PFSK-1 (cell line): ENCODE data around the gene INPP5J.

Experiments used
- FOXP2 ChIP-seq: optimal IDR thresholded peaks from 2 replicates; pipeline ENCODE3; 2011; ENCODE audit warnings: borderline replicate concordance, control low read depth, inconsistent platforms; ENCODE audit not compliant: insufficient read depth; ENCODE audit errors: extremely low read length, extremely low read depth
- POLR2AphosphoS5 ChIP-seq: IDR thresholded peaks from 2 replicates; pipeline ENCODE4 v1.6.1; 2012; ENCODE audit warnings: low read depth, mild to moderate bottlenecking, control low read depth, low read length, moderate library complexity
- REST ChIP-seq, 2 experiments: IDR thresholded peaks; 2 replicates each; pipeline versions ENCODE4 v1.6.1 to v1.8.0; 2011 to 2012; ENCODE audit warnings: low read depth in 2 of 2, low read length in 2 of 2, control low read depth in 1 of 2, inconsistent platforms in 1 of 2, mild to moderate bottlenecking in 1 of 2, moderate library complexity in 1 of 2; ENCODE audit not compliant: insufficient read depth in 1 of 2
- SIN3A ChIP-seq: IDR thresholded peaks from 2 replicates; pipeline ENCODE4 v1.6.1; 2012; ENCODE audit warnings: mild to moderate bottlenecking, low read length, moderate library complexity, borderline replicate concordance; ENCODE audit not compliant: insufficient read depth
- TAF1 ChIP-seq: IDR thresholded peaks from 2 replicates; pipeline ENCODE4 v1.6.1; 2012; ENCODE audit warnings: low read length, control low read depth, borderline replicate concordance; ENCODE audit not compliant: insufficient read depth

Gene INPP5J

DNA sequence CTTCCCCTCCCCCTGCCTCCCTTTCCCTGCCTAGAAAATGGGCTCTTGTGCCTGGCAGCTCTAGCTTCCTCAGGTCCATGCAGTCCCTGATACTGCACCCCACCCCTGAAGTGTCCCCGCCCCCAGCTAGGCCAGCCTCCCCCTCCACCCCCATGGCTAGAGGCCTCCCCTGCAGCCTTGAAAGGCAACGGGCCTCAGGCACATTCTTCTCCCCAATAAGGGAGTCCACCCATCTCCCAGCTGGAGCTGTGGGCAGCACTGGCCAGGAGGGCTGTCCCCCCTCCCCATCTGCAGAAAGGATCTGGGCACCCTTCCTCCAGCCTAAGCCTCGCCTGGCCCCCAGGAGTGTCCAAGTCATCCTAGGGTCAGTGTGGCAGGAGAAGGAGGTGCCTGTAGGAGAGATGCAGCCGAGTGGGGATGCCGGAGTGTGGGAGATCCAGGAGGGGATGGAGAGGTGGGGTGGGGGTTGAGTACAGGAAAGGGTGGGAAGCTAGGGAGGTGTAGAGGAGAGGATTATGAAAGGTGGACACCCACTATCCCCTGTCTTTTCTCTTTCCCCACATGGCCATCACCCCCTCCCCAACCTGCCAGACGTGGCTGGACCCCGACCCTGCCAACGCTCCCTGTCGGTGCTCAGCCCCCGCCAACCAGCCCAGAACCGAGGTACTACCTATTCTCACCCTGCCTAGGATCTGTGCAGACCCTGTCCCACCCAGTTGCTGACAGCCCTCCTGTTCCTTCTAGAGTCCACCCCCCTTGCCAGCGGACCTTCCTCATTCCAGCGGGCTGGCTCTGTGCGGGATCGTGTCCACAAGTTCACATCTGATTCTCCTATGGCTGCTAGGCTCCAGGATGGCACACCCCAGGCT is 32.3 kb upstream of the INPP5J start:
- no peak for TF ChIP-seq FOXP2
- no peak for TF ChIP-seq TAF1
- TF ChIP-seq POLR2AphosphoS5 = no peak
- TF ChIP-seq REST (IDR thresholded peaks at IDR 0.05; ENCODE audit: insufficient read depth in 1 of 2, low read depth in 2 of 2, low read length in 2 of 2) = no peak
- no peak for TF ChIP-seq SIN3A

DNA sequence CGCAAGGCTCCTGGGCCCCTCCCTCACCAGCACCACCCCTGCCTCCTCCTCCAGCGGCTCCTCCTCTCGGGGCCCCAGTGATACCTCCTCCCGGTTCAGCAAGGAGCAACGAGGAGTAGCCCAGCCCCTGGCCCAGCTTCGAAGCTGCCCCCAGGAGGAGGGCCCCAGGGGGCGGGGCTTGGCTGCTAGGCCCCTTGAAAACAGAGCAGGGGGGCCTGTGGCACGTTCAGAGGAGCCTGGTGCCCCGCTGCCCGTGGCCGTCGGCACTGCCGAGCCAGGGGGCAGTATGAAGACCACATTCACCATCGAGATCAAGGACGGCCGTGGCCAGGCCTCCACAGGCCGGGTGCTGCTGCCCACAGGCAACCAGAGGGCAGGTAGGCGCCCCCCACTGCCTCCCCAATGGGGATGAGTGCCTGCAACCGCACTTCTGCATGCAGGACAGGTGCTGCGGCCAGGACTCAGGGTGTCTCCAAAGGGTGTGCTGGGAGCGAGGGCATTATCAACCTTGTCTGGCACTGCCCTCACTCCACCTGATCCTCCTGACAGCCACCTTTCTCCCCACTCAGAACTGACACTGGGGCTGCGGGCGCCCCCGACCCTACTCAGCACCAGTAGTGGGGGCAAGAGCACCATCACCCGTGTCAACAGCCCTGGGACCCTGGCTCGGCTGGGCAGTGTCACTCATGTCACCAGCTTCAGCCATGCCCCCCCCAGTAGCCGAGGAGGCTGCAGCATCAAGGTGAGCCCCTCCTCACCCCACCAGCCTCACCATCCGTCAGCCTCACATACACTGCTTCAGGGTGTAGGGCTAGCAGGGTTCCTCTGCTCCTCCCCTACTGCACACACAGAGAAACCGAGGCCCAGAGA is 31.4 kb upstream of the INPP5J start:
- TF ChIP-seq SIN3A (no peak), FOXP2 (no peak), POLR2AphosphoS5 (no peak), REST (IDR thresholded peaks at IDR 0.05; ENCODE audit: insufficient read depth in 1 of 2, low read depth in 2 of 2, low read length in 2 of 2) (no peak), TAF1 (no peak)

GRCh38 chr22:31092161-31092560 is 30.6 kb upstream of the INPP5J start:
- TF ChIP-seq TAF1 = no peak
- TF ChIP-seq SIN3A = no peak
- no peak for TF ChIP-seq REST (IDR thresholded peaks at IDR 0.05; ENCODE audit: insufficient read depth in 1 of 2, low read depth in 2 of 2, low read length in 2 of 2)
- no peak for TF ChIP-seq POLR2AphosphoS5

- TF ChIP-seq FOXP2 (no peak), REST (IDR thresholded peaks at IDR 0.05; ENCODE audit: insufficient read depth in 1 of 2, low read depth in 2 of 2, low read length in 2 of 2) (no peak), TAF1 (no peak), POLR2AphosphoS5 (no peak)
Observed at GRCh38 chr22:31093086-31093850, 29.5 kb upstream of the INPP5J start.
